ENCODE data around the gene MYOF. TPM values are rescaled to one million over a fixed set of nuclear protein-coding genes. Genes with fewer than 3 reads are reported as not detected.

The MYOF gene
- total RNA-seq, 4 donors from 2014 or later, result 46.8 to 139 (median 90.2) TPM

DNA sequence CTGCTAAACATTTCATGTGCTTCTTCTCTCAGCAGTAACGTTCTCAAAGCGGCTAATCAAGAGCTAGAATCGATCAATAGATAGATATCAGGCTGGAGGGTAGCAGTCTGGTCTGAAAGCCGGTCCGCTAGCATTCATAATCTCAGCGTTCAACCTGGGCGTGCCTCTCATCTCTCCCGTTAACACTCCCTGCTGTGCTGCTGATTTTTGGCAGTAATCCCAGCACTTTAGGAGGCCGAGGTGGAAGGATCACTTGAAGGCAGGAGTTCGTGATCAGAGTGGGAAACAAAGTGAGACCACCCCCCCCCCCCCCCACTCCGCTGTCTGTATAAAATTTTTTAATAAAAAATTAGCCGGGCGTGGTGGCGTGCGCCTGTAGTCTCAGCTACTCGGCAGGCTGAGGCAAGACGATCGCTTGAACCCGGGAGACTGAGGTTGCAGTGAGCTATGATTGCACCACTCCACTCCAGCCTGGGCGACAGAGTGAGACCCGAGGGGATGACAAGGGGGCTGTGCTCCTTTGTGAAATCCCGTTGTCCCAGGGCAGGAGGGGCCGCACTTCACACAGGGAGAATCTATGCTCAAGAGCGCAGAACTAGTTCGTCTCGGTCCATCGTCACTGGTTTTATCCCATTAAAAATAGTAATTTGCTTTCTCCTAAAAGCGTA is 13.7 kb upstream of the MYOF start:
- TF ChIP-seq, protein P1, sequence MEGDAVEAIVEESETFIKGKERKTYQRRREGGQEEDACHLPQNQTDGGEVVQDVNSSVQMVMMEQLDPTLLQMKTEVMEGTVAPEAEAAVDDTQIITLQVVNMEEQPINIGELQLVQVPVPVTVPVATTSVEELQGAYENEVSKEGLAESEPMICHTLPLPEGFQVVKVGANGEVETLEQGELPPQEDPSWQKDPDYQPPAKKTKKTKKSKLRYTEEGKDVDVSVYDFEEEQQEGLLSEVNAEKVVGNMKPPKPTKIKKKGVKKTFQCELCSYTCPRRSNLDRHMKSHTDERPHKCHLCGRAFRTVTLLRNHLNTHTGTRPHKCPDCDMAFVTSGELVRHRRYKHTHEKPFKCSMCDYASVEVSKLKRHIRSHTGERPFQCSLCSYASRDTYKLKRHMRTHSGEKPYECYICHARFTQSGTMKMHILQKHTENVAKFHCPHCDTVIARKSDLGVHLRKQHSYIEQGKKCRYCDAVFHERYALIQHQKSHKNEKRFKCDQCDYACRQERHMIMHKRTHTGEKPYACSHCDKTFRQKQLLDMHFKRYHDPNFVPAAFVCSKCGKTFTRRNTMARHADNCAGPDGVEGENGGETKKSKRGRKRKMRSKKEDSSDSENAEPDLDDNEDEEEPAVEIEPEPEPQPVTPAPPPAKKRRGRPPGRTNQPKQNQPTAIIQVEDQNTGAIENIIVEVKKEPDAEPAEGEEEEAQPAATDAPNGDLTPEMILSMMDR (IDR thresholded peaks at IDR 0.05; ENCODE audit: low read depth), result no peak

DNA sequence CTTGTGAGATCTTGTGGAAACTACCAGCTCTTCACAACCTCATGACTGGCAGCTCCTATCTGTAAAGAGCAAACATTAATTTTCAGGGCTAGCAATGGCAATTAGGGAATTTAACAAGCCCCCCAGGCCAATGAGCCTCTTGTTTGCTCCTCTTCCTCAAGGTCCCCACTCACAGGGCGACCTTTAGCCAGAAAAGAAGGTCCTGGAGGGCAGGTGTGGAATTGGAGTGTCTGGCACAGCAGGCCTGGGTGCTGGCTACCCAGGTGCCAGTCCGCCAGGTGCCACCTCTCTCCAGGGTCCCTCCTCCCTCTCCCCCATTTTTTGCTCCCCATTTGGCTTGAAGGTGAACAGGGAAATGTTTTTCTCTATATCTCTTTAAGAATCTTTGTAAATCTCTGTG is 12.4 kb upstream of the MYOF start:
- TF ChIP-seq, protein P1 (IDR thresholded peaks at IDR 0.05; ENCODE audit: low read depth), result no peak

DNA sequence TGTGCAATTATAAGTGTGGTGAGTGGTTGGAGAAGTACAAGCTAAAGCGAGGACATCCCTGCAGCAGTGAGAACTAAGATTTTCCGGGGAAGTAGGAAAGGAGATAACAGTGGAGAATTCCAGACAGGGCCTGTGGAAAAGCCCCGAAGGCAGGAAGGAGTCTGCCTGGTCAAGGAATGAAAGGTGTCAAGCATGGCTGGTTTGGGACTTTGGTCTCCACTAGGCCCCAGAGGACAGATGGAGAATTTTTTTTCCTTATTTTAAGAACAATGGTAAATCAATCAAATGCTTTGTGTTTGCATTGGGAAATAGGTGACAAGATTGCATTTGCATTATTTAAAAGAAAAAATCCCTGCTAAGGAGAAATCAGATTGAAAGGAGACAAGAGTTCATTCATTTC is 11.0 kb upstream of the MYOF start:
- TF ChIP-seq, protein P1 (IDR thresholded peaks at IDR 0.05; ENCODE audit: low read depth), result no peak

DNA sequence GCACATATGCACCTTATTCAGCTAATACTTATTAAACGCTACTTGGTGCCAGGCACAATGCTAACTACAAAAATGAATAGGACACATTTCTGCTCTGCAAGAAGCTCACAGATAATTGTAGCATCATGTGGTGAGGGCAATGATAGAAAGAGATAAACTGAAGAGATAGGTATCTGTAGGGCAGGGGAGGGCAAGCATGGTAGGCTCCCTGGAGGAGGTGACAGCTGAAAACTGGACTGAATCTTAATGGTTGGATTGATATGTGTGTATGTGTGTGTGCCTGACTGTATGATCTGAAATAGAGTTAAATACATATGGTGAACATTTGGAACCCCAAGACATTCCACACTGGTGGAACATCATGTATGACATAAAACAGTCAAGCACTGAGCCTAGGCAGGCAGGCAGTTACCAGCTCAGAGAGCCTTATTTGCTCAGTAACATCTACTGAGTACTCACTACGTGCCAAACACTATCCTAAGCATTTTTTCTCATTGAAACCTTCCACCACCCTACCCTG is 9.5 kb upstream of the MYOF start:
- TF ChIP-seq, protein P1 (IDR thresholded peaks at IDR 0.05; ENCODE audit: low read depth), result no peak

DNA sequence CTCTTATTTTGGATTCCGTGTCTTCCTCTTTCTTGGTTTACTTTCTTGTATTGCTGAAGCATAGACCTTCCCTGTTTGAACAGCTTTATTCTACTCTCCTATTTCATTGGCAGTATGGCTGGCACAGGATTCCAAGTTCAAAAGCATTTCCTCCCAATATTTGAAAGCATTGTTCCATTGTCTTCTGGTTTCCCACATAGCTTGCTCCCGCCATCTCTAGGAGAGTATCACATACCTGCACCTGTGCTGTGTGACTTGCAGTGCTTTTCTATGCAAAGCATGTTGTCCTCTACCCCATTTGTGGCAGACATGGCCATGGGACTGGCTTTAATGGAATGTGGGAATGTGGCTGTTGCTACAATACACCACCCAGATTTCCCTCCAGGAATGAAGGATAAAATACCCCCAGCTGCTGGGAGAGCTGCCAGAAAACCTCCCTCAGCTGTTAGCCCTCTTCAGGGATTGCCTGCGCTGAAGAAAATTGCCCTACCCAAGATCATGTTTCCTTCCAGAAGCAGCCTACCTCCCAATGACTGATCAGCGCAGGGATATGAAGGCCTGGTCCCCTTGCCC is 6.9 kb upstream of the MYOF start:
- TF ChIP-seq, protein P1 (IDR thresholded peaks at IDR 0.05; ENCODE audit: low read depth), result no peak

DNA sequence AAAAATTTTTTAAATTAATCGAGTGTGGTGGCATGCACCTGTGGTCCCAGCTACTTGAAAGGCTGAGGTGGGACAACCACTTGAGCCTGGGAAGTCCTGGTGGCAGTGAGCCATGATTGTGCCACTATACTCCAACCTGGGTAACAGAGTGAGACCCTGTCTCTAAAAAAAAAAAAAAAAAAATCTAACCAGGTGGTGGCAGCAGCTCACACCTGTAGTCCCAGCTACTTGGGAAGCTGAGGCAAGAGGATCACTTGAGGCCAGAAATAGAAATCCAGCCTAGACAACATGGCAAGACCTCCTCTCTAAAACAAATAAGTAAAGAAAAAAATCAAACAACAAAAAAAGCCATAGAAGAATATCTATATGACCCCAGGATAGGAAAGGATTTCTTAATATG is 3.6 kb upstream of the MYOF start:
- TF ChIP-seq, protein P1 (IDR thresholded peaks at IDR 0.05; ENCODE audit: low read depth), result no peak

DNA sequence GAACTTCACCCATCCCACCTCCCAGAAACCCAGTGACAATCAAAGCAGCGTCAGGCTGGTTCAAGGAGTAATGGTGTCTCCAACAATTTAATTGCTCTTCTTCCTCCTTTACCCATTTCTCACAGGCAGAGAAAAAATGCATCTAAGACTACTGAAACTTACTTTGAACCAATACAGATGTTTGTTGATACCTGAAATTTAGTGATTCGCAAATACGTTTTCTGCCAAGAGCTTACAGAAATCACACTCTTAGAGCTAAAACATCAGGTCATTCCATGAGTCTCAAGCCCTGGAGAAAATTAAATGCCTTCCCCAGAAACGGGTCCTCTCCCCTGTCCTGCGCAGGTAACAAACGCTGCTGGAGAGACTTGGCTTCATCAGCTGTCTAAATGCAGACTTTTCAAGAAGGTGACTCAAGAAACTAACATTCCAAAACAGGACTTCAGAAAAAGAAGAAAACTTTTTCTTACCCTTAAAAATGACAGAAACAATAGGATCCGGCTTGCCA is 443 bp downstream of the MYOF start:
- TF ChIP-seq, protein P1 (IDR thresholded peaks at IDR 0.05; ENCODE audit: low read depth), result no peak

Measured in subcutaneous adipose tissue (tissue), 4 donors.